DOHH2 (cell line): ENCODE results near the gene ETS1.

Experiments
- CTCF ChIP-seq: fragments of 200-600 bp; sonication (generic); IDR thresholded peaks from one replicate; pipeline ENCODE4 v1.5.1; 2014; ENCODE audit warnings: antibody characterized with exemption, mild to moderate bottlenecking, low read depth, low read length; ENCODE audit not compliant: poor library complexity, severe bottlenecking
- EZH2phosphoT487 ChIP-seq: fragments of 200-600 bp; sonication (generic); IDR thresholded peaks from 2 replicates; pipeline ENCODE4 v1.6.1; 2017; ENCODE audit warnings: borderline replicate concordance, mild to moderate bottlenecking, antibody characterized with exemption, low read length, moderate library complexity, mixed read lengths

GRCh38 chr11:128551058-128551457 lies 36.3 kb downstream of the ETS1 start:
- TF ChIP-seq CTCF (no peak), EZH2phosphoT487 (no peak)
